Measurements from ENCODE around the gene PELI2. TPM values are rescaled to one million over a fixed set of nuclear protein-coding genes. Genes with fewer than 3 reads are reported as not detected.

PELI2 gene
- total RNA-seq, 1 experiment from 2014 or later = 23.5 TPM

GRCh38 chr14:56292970-56293369 is 174.8 kb downstream of the PELI2 start (continued):
- no peak for TF ChIP-seq PRDM15 (CRISPR knock-in tag; IDR thresholded peaks at IDR 0.05)
- TF ChIP-seq, protein P1, sequence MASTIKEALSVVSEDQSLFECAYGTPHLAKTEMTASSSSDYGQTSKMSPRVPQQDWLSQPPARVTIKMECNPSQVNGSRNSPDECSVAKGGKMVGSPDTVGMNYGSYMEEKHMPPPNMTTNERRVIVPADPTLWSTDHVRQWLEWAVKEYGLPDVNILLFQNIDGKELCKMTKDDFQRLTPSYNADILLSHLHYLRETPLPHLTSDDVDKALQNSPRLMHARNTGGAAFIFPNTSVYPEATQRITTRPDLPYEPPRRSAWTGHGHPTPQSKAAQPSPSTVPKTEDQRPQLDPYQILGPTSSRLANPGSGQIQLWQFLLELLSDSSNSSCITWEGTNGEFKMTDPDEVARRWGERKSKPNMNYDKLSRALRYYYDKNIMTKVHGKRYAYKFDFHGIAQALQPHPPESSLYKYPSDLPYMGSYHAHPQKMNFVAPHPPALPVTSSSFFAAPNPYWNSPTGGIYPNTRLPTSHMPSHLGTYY (CRISPR knock-in tag; IDR thresholded peaks at IDR 0.05) = no peak

GRCh38 chr14:56293506-56293905 is 175.3 kb downstream of the PELI2 start:
- no peak overlapping the region for H3K4me3 Mint-ChIP-seq
- H3K27me3 Mint-ChIP-seq (ENCODE audit: low read depth) = no peaks in the 10 kb centered on the region
- no peaks in the 10 kb centered on the region for H3K4me1 Mint-ChIP-seq
- H3K27ac Mint-ChIP-seq = no peak overlapping the region
- CTCF ChIA-PET = interaction anchor here (1.1 to 1.5 kb wide), 5 partner anchors 9 to 181 kb away, joined by 3 to 6 read pairs (median 5); no protein-coding TSS in a partner anchor
- TF ChIP-seq ARID4B (CRISPR knock-in tag; IDR thresholded peaks at IDR 0.05; ENCODE audit: borderline replicate concordance) (no peak), MLX (CRISPR knock-in tag; IDR thresholded peaks at IDR 0.05) (no peak), NR1H2 (CRISPR knock-in tag; IDR thresholded peaks at IDR 0.05) (no peak)
- H3K9me3 Mint-ChIP-seq = no peaks in the 10 kb centered on the region
- peaks cover 4% of the 10 kb centered on the region; the same call in 1 of the 2 replicates for H3K36me3 Mint-ChIP-seq
- POLR2A ChIA-PET = no interaction called here
- ATAC-seq (no peak), DNase-seq (ENCODE audit: low spot score) (no peak)

DNA sequence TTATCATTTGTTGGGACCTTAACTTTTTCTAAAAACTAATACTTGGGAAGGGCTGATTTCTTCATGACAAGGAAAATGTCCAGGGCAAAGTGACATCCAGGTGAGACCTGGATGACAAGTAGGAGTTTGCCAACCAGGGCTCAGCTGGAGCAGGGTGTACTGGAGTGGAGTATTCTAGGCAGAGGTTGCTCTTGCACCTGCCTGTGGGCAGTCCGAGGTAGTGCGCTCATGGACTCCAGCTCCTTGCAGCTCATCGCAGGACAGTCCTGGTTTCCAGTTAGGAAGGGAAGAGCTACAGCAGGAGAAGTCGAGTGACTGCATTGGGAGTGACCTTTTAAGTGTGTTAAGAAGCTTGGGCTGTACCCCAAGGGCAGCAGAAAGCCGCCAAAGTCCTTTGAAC is 175.9 kb downstream of the PELI2 start:
- H3K4me3 Mint-ChIP-seq = no peak overlapping the region
- CTCF ChIA-PET = interaction anchor here (1.1 to 1.5 kb wide), 5 partner anchors 9 to 180 kb away, joined by 3 to 6 read pairs (median 5); no protein-coding TSS in a partner anchor
- peak; percentile 83 for ATAC-seq
- H3K9me3 Mint-ChIP-seq = no peaks in the 10 kb centered on the region
- POLR2A ChIA-PET = no interaction called here
- peak overlapping the region; percentile 11; the same call in 1 of the 2 replicates for H3K27ac Mint-ChIP-seq
- H3K27me3 Mint-ChIP-seq (ENCODE audit: low read depth) = no peaks in the 10 kb centered on the region
- peak; percentile 33 for DNase-seq (ENCODE audit: low spot score)
- no peaks in the 10 kb centered on the region; the same call in 1 of the 2 replicates for H3K4me1 Mint-ChIP-seq
- H3K36me3 Mint-ChIP-seq = peaks cover 3% of the 10 kb centered on the region; the same call in 1 of the 2 replicates
- TF ChIP-seq ARID4B (CRISPR knock-in tag; IDR thresholded peaks at IDR 0.05; ENCODE audit: borderline replicate concordance) (no peak), TEAD1 (CRISPR knock-in tag; IDR thresholded peaks at IDR 0.05) (no peak), NR3C1 (CRISPR knock-in tag; conservative IDR thresholded peaks at IDR 0.05; ENCODE audit: low read depth) (no peak), NR2C2 (CRISPR knock-in tag; IDR thresholded peaks at IDR 0.05) (no peak)
- TF ChIP-seq, protein P2, sequence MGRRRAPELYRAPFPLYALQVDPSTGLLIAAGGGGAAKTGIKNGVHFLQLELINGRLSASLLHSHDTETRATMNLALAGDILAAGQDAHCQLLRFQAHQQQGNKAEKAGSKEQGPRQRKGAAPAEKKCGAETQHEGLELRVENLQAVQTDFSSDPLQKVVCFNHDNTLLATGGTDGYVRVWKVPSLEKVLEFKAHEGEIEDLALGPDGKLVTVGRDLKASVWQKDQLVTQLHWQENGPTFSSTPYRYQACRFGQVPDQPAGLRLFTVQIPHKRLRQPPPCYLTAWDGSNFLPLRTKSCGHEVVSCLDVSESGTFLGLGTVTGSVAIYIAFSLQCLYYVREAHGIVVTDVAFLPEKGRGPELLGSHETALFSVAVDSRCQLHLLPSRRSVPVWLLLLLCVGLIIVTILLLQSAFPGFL (CRISPR knock-in tag; IDR thresholded peaks at IDR 0.05; ENCODE audit: borderline replicate concordance) = no peak
- TF ChIP-seq, protein P3, sequence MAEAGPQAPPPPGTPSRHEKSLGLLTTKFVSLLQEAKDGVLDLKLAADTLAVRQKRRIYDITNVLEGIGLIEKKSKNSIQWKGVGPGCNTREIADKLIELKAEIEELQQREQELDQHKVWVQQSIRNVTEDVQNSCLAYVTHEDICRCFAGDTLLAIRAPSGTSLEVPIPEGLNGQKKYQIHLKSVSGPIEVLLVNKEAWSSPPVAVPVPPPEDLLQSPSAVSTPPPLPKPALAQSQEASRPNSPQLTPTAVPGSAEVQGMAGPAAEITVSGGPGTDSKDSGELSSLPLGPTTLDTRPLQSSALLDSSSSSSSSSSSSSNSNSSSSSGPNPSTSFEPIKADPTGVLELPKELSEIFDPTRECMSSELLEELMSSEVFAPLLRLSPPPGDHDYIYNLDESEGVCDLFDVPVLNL (CRISPR knock-in tag; IDR thresholded peaks at IDR 0.05; ENCODE audit: borderline replicate concordance, low read depth) = no peak
- TF ChIP-seq, protein P4, sequence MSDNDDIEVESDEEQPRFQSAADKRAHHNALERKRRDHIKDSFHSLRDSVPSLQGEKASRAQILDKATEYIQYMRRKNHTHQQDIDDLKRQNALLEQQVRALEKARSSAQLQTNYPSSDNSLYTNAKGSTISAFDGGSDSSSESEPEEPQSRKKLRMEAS (CRISPR knock-in tag; IDR thresholded peaks at IDR 0.05) = no peak
- TF ChIP-seq, protein P1 (CRISPR knock-in tag; IDR thresholded peaks at IDR 0.05) = no peak

Measured in WTC11 (cell line).